ENCODE data around the gene METRNL. TPM values are rescaled to one million over a fixed set of nuclear protein-coding genes. Genes with fewer than 3 reads are reported as not detected.

The METRNL gene
- total RNA-seq, 1 donor from 2014 or later, result 79.9 TPM

- Histone ChIP-seq H3K4me3 (no peak overlapping the region), H3K4me1 (peaks cover 4% of the 10 kb centered on the region), H3K9me3 (no peaks in the 10 kb centered on the region), H3K27ac (no peak overlapping the region), H3K27me3 (no peaks in the 10 kb centered on the region), H3K36me3 (no peaks in the 10 kb centered on the region)
- TF ChIP-seq CTCF (IDR thresholded peaks at IDR 0.05), result no peak
- ATAC-seq (no peak), DNase-seq (no peak)
- intact Hi-C loops (cut with DNase I), result no loop called here
Measured at GRCh38 chr17:83071365-83071764, 8.0 kb upstream of the METRNL start.

- no peak overlapping the region for H3K27ac ChIP-seq
- peaks cover 4% of the 10 kb centered on the region for H3K4me1 ChIP-seq
- ATAC-seq, result peak; percentile 25
- H3K27me3 ChIP-seq, result no peaks in the 10 kb centered on the region
- no peaks in the 10 kb centered on the region for H3K9me3 ChIP-seq
- no peaks in the 10 kb centered on the region for H3K36me3 ChIP-seq
- no peak for TF ChIP-seq CTCF (IDR thresholded peaks at IDR 0.05)
- no peak for DNase-seq
- H3K4me3 ChIP-seq, result no peak overlapping the region
- intact Hi-C loops (cut with DNase I), result no loop called here
Measured at GRCh38 chr17:83071966-83072562, 7.3 kb upstream of the METRNL start.

GRCh38 chr17:83072600-83073358 lies 6.6 kb upstream of the METRNL start:
- no peaks in the 10 kb centered on the region for H3K27me3 ChIP-seq
- no peaks in the 10 kb centered on the region for H3K36me3 ChIP-seq
- ATAC-seq (no peak), DNase-seq (no peak)
- no peaks in the 10 kb centered on the region for H3K9me3 ChIP-seq
- no peak overlapping the region for H3K27ac ChIP-seq
- no peak overlapping the region for H3K4me3 ChIP-seq
- H3K4me1 ChIP-seq, result peaks cover 4% of the 10 kb centered on the region
- TF ChIP-seq CTCF (IDR thresholded peaks at IDR 0.05), result no peak
- intact Hi-C loops (cut with DNase I), result no loop called here

- ATAC-seq (peak; percentile 67), DNase-seq (no peak)
- no peaks in the 10 kb centered on the region for H3K9me3 ChIP-seq
- no peaks in the 10 kb centered on the region for H3K36me3 ChIP-seq
- intact Hi-C loops (cut with DNase I), result no loop called here
- TF ChIP-seq CTCF (IDR thresholded peaks at IDR 0.05), result no peak
- H3K4me3 ChIP-seq, result no peak overlapping the region
- H3K4me1 ChIP-seq, result peaks cover 9% of the 10 kb centered on the region
- H3K27ac ChIP-seq, result no peak overlapping the region
- no peaks in the 10 kb centered on the region for H3K27me3 ChIP-seq
Measured at GRCh38 chr17:83073389-83074063, 5.9 kb upstream of the METRNL start.

GRCh38 chr17:83074486-83075223 lies 4.8 kb upstream of the METRNL start:
- H3K27ac ChIP-seq, result no peak overlapping the region
- H3K9me3 ChIP-seq, result no peaks in the 10 kb centered on the region
- TF ChIP-seq CTCF (IDR thresholded peaks at IDR 0.05), result no peak
- DNase-seq, result no peak
- no peak for ATAC-seq
- no peak overlapping the region for H3K4me3 ChIP-seq
- H3K4me1 ChIP-seq, result peaks cover 13% of the 10 kb centered on the region
- H3K36me3 ChIP-seq, result no peaks in the 10 kb centered on the region
- intact Hi-C loops (cut with DNase I), result no loop called here
- H3K27me3 ChIP-seq, result no peaks in the 10 kb centered on the region

All from upper lobe of right lung (tissue), 1 donor.